Suprapubic skin (tissue), 4 donors: ENCODE measurements around the gene NBPF26.
"Not testable (repeated sequence)": the region's sequence is repeated elsewhere in the genome, so short reads cannot be mapped to it uniquely, and the experiment has no call there.

ENCODE experiments used
- POLR2A ChIP-seq, 2 donors: fragments of 450-650 bp; IDR thresholded peaks; one replicate each; pipeline ENCODE4 v1.6.1; 2017; ENCODE audit warnings: antibody characterized with exemption in 2 of 2, mild to moderate bottlenecking in 2 of 2, moderate library complexity in 2 of 2
- POLR2AphosphoS5 ChIP-seq, 3 donors: sonication (generic); formaldehyde crosslinking; IDR thresholded peaks; one replicate each; pipeline ENCODE4 v1.6.1; 2017; ENCODE audit warnings: antibody characterized with exemption in 3 of 3
- TF ChIP-seq, protein P1 (sequence below), 2 donors: fragments of 200-600 bp in 1 of 2; fragments of 450-650 bp in 1 of 2; sonication (generic) in 1 of 2; IDR thresholded peaks; one replicate each; pipeline ENCODE4 v1.5.1; 2016 to 2019; ENCODE audit warnings: antibody characterized with exemption in 2 of 2, mild to moderate bottlenecking in 1 of 2, moderate library complexity in 1 of 2

DNA sequence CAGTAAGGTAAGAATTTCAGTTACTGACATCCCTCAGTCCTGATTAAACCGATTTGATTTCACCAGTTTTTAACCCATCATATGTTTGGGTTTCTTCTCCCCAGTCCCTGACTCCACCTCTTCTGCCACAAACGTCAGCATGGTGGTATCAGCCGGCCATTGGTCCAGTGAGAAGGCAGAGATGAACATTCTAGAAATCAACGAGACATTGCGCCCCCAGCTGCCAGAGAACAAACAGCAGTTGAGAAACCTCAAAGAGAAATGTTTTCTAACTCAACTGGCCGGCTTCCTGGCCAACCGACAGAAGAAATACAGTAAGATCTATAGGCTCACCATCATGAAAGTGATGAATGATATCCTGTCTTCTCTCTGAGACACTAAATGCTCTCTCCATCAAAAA is 81.7 kb downstream of the NBPF26 start:
- not testable (repeated sequence) for TF ChIP-seq POLR2A, POLR2AphosphoS5 (IDR thresholded peaks at IDR 0.05)
- TF ChIP-seq, protein P1, sequence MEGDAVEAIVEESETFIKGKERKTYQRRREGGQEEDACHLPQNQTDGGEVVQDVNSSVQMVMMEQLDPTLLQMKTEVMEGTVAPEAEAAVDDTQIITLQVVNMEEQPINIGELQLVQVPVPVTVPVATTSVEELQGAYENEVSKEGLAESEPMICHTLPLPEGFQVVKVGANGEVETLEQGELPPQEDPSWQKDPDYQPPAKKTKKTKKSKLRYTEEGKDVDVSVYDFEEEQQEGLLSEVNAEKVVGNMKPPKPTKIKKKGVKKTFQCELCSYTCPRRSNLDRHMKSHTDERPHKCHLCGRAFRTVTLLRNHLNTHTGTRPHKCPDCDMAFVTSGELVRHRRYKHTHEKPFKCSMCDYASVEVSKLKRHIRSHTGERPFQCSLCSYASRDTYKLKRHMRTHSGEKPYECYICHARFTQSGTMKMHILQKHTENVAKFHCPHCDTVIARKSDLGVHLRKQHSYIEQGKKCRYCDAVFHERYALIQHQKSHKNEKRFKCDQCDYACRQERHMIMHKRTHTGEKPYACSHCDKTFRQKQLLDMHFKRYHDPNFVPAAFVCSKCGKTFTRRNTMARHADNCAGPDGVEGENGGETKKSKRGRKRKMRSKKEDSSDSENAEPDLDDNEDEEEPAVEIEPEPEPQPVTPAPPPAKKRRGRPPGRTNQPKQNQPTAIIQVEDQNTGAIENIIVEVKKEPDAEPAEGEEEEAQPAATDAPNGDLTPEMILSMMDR (IDR thresholded peaks at IDR 0.05) = not testable (repeated sequence)
